ENCODE measurements around the gene MAK.
"Not testable (repeated sequence)": the region's sequence is repeated elsewhere in the genome, so short reads cannot be mapped to it uniquely, and the experiment has no call there.

Gene MAK

GRCh38 chr6:10793035-10793434 is 45.3 kb downstream of the MAK start:
- no peak for DNase-seq (ENCODE audit: low read depth, low spot score)
- no peak overlapping the region for H3K27ac ChIP-seq

GRCh38 chr6:10792101-10792500 is 46.2 kb downstream of the MAK start:
- DNase-seq (ENCODE audit: low read depth, low spot score) = no peak
- H3K27ac ChIP-seq = no peak overlapping the region

GRCh38 chr6:10791673-10792072 is 46.7 kb downstream of the MAK start:
- no peak overlapping the region for H3K27ac ChIP-seq
- DNase-seq (ENCODE audit: low read depth, low spot score) = no peak

- H3K27ac ChIP-seq = no peak overlapping the region
- DNase-seq (ENCODE audit: low read depth, low spot score) = no peak
Observed at GRCh38 chr6:10779076-10779475, 59.3 kb downstream of the MAK start.

- no peak overlapping the region for H3K27ac ChIP-seq
- DNase-seq (ENCODE audit: low read depth, low spot score) = no peak
Observed at GRCh38 chr6:10778230-10778629, 60.1 kb downstream of the MAK start.

GRCh38 chr6:10771371-10771894 is 66.9 kb downstream of the MAK start:
- no peak overlapping the region for H3K27ac ChIP-seq
- no peak for DNase-seq (ENCODE audit: low read depth, low spot score)

GRCh38 chr6:10769419-10769818 is 68.9 kb downstream of the MAK start:
- no peak overlapping the region for H3K27ac ChIP-seq
- no peak for DNase-seq (ENCODE audit: low read depth, low spot score)

- H3K27ac ChIP-seq = no peak overlapping the region
- DNase-seq (ENCODE audit: low read depth, low spot score) = no peak
Observed at GRCh38 chr6:10763006-10763405, 75.3 kb downstream of the MAK start.

- peak; percentile 96 for DNase-seq (ENCODE audit: low read depth, low spot score)
Observed at GRCh38 chr6:10759884-10760329, 78.4 kb downstream of the MAK start.

GRCh38 chr6:10759312-10759839 is 79.0 kb downstream of the MAK start:
- H3K27ac ChIP-seq = peak overlapping the region; percentile 95
- DNase-seq (ENCODE audit: low read depth, low spot score) = peak; percentile 87

More at GRCh38 chr6:10759884-10760329, 78.4 kb downstream of the MAK start:
- H3K27ac ChIP-seq = peak overlapping the region; percentile 95

GRCh38 chr6:10756085-10756484 is 82.3 kb downstream of the MAK start:
- H3K27ac ChIP-seq = no peak overlapping the region
- DNase-seq (ENCODE audit: low read depth, low spot score) = no peak

GRCh38 chr6:10751757-10752156 is 86.6 kb downstream of the MAK start:
- DNase-seq (ENCODE audit: low read depth, low spot score); H3K27ac ChIP-seq: not testable (repeated sequence)

- not testable (repeated sequence) for H3K27ac ChIP-seq; DNase-seq (ENCODE audit: low read depth, low spot score)
Observed at GRCh38 chr6:10750568-10750967, 87.8 kb downstream of the MAK start.

GRCh38 chr6:10749734-10750133 is 88.6 kb downstream of the MAK start:
- no peak for DNase-seq (ENCODE audit: low read depth, low spot score)
- H3K27ac ChIP-seq = no peak overlapping the region

- peak; percentile 66 for DNase-seq (ENCODE audit: low read depth, low spot score)
- peak within 1 kb of the TSS; percentile 47 for H3K27ac ChIP-seq
Observed at GRCh38 chr6:10747251-10747972, 90.9 kb downstream of the MAK start, which contains the start of gene TMEM14B. TMEM14B (plus strand) TSS chr6:10747805; CDS start chr6:10749246, 1,441 bp downstream.

GRCh38 chr6:10746915-10747250 is 91.5 kb downstream of the MAK start:
- DNase-seq (ENCODE audit: low read depth, low spot score) = no peak
- peak overlapping the region; percentile 47 for H3K27ac ChIP-seq

- no peak for DNase-seq (ENCODE audit: low read depth, low spot score)
- no peak overlapping the region for H3K27ac ChIP-seq
Observed at GRCh38 chr6:10745116-10745515, 93.2 kb downstream of the MAK start.

GRCh38 chr6:10743515-10743914 is 94.8 kb downstream of the MAK start:
- no peak overlapping the region for H3K27ac ChIP-seq
- no peak for DNase-seq (ENCODE audit: low read depth, low spot score)

- DNase-seq (ENCODE audit: low read depth, low spot score) = no peak
- H3K27ac ChIP-seq = no peak overlapping the region
Observed at GRCh38 chr6:10742251-10742650, 96.1 kb downstream of the MAK start.

- not testable (repeated sequence) for DNase-seq (ENCODE audit: low read depth, low spot score); H3K27ac ChIP-seq
Observed at GRCh38 chr6:10741643-10742042, 96.7 kb downstream of the MAK start.

- H3K27ac ChIP-seq = no peak overlapping the region
- no peak for DNase-seq (ENCODE audit: low read depth, low spot score)
Observed at GRCh38 chr6:10740061-10740460, 98.3 kb downstream of the MAK start.

GRCh38 chr6:10736731-10737130 is 101.6 kb downstream of the MAK start:
- DNase-seq (ENCODE audit: low read depth, low spot score) = no peak
- no peak overlapping the region for H3K27ac ChIP-seq
